Osteoblast (primary cell): ENCODE measurements around the gene DNM1L. TPM values are rescaled to one million over a fixed set of nuclear protein-coding genes. Genes with fewer than 3 reads are reported as not detected.

Source experiments
- DNase-seq: peaks from one replicate; pipeline ENCODE4 v3.0.0; 2011; ENCODE audit warnings: low spot score, mixed read lengths; ENCODE audit not compliant: insufficient read length; ENCODE audit errors: missing footprints
- H2AFZ ChIP-seq: 2 replicates; pipeline ENCODE4 v1.6.0; 2011; ENCODE audit warnings: mild to moderate bottlenecking, low read length
- H3K27ac ChIP-seq: 2 replicates; pipeline ENCODE4 v1.5.1; 2011; ENCODE audit warnings: mild to moderate bottlenecking, low read depth, low read length, moderate library complexity
- H3K27me3 ChIP-seq: 2 replicates; pipeline ENCODE4 v1.6.0; 2012; ENCODE audit warnings: mild to moderate bottlenecking, control low read depth, inconsistent platforms, low read length, moderate library complexity; ENCODE audit not compliant: insufficient read depth
- H3K36me3 ChIP-seq: 2 replicates; pipeline ENCODE4 v1.5.1; 2011; ENCODE audit warnings: mild to moderate bottlenecking, low read length, control low read depth, moderate library complexity; ENCODE audit not compliant: insufficient read depth
- H3K4me1 ChIP-seq: 2 replicates; pipeline ENCODE4 v1.5.1; 2011; ENCODE audit warnings: mild to moderate bottlenecking, low read length, control low read depth, moderate library complexity; ENCODE audit not compliant: insufficient read depth
- H3K4me2 ChIP-seq: 2 replicates; pipeline ENCODE4 v1.6.0; 2011; ENCODE audit warnings: mild to moderate bottlenecking, low read length; ENCODE audit not compliant: insufficient read depth
- H3K4me3 ChIP-seq: fragments of 200-600 bp; sonication (generic); 3 replicates; pipeline ENCODE4 v1.5.1; 2012; ENCODE audit warnings: mild to moderate bottlenecking, low read length, inconsistent platforms; ENCODE audit not compliant: insufficient read depth
- H3K79me2 ChIP-seq: 2 replicates; pipeline ENCODE4 v1.6.0; 2012; ENCODE audit warnings: mild to moderate bottlenecking, low read length, control low read depth, inconsistent platforms; ENCODE audit not compliant: insufficient read depth
- H3K9me3 ChIP-seq: 2 replicates; pipeline ENCODE4 v1.5.1; 2011; ENCODE audit warnings: low read depth, low read length, control low read depth
- H4K20me1 ChIP-seq: 2 replicates; pipeline ENCODE4 v1.6.0; 2012; ENCODE audit warnings: mild to moderate bottlenecking, low read length, control low read depth; ENCODE audit not compliant: insufficient read depth
- CTCF ChIP-seq: IDR thresholded peaks from 2 replicates; pipeline ENCODE4 v1.5.1; 2011; ENCODE audit warnings: mild to moderate bottlenecking, low read depth, low read length, moderate library complexity; ENCODE audit errors: extremely low read depth
- total RNA-seq: library from RNA; depleted of rRNA; stranded (reverse); fragments of >200 nt; gene quantifications from 2 replicates; pipeline ENCODE4 v1.2.3, GENCODE V29; 2012

The DNM1L gene
- total RNA-seq, 1 donor, result 74.9 TPM

DNA sequence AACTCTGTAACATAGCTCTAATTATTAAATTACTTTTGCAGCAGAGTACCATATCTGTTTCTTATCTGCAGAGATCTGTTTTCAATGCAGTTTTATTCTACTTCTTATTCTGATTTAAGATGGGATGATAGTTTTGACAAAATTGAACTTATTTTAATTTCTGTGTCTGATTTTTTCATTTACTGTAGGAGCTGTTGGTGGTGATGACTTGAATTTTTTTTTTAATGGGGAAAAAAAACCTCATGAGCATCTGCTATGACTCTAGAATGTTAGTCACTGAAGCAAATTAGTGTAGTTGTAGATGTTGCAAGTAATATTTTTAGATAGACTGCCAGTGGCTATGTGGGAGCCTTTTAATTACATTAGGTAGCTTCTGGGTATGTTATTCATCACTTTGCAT is 23.4 kb downstream of the DNM1L start:
- peaks cover 46% of the 10 kb centered on the region for H3K79me2 ChIP-seq
- peaks cover under 1% of the 10 kb centered on the region for H4K20me1 ChIP-seq
- no peaks in the 10 kb centered on the region for H3K4me1 ChIP-seq
- H3K27ac ChIP-seq, result no peak overlapping the region
- no peak for TF ChIP-seq CTCF
- no peak overlapping the region for H3K4me3 ChIP-seq
- peaks cover 16% of the 10 kb centered on the region for H3K36me3 ChIP-seq
- no peak overlapping the region for H3K4me2 ChIP-seq
- H3K9me3 ChIP-seq, result no peaks in the 10 kb centered on the region
- H2AFZ ChIP-seq, result no peak overlapping the region
- no peaks in the 10 kb centered on the region for H3K27me3 ChIP-seq
- peak; percentile 66 for DNase-seq

DNA sequence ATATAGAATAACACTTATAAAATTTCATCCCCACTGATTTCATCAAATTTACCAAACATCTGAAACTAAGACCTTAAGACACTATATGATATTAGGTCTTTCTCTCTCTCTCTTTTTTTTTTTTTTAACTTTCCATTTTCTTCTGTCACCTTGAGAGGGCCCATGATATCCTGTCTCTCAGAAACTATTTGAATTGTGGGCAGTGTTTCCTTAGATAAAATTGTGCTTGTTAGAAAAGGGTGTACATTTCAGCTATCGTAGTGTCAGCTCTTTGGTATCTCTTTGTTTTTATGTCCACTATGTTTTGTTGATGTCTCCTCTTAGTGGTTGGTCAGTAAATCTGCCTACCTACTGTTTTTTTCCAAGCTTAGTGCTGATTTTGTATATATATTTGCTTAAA is 23.8 kb downstream of the DNM1L start:
- no peak overlapping the region for H3K27ac ChIP-seq
- H3K9me3 ChIP-seq, result no peaks in the 10 kb centered on the region
- no peak overlapping the region for H2AFZ ChIP-seq
- H3K27me3 ChIP-seq, result no peaks in the 10 kb centered on the region
- H3K4me1 ChIP-seq, result no peaks in the 10 kb centered on the region
- peaks cover 16% of the 10 kb centered on the region for H3K36me3 ChIP-seq
- H3K4me3 ChIP-seq, result no peak overlapping the region
- H4K20me1 ChIP-seq, result no peaks in the 10 kb centered on the region
- DNase-seq, result no peak
- H3K79me2 ChIP-seq, result peaks cover 42% of the 10 kb centered on the region
- H3K4me2 ChIP-seq, result no peak overlapping the region
- TF ChIP-seq CTCF, result no peak

GRCh38 chr12:32705783-32706182 is 26.7 kb downstream of the DNM1L start:
- Histone ChIP-seq H3K27ac (no peak overlapping the region), H3K79me2 (peaks cover 16% of the 10 kb centered on the region), H3K27me3 (no peaks in the 10 kb centered on the region), H3K4me1 (no peaks in the 10 kb centered on the region), H3K4me3 (no peak overlapping the region), H2AFZ (no peak overlapping the region), H3K36me3 (peaks cover 22% of the 10 kb centered on the region), H4K20me1 (no peaks in the 10 kb centered on the region), H3K4me2 (no peak overlapping the region), H3K9me3 (no peaks in the 10 kb centered on the region)
- DNase-seq, result no peak
- no peak for TF ChIP-seq CTCF

DNA sequence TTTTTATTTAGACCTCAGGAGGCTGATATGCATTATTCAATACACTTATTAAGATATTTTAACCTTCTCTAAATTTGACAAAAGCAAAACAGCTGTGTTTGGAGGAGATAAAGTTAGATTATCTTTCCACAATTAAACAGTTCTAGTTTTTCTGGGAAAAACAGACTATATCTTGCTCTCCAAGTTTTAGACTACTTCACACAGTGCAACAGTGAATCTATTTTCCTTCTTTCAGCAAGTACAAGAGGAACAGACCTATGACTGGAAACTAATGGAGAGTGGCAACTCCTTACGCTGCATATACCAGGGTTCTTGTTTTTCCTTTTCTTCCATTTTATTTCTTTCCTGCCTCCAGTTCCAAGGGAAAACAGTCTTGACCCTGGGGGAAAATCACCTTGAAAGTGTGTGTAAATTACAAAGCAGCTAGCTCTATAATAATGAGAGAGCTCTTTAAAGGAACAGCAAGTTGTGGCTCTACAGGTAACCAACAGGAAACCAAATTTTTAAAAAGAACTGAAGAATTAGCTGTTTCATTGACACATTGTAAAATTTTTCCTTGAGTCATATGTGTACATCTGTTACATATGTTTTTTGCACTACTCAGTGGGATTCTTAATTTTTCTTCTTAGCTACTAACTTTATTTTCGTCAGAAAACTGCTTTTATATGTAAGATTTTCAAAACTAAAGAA is 27.4 kb downstream of the DNM1L start:
- no peaks in the 10 kb centered on the region for H3K9me3 ChIP-seq
- H3K79me2 ChIP-seq, result peaks cover 12% of the 10 kb centered on the region
- no peak for DNase-seq
- no peak overlapping the region for H3K4me3 ChIP-seq
- H3K27ac ChIP-seq, result no peak overlapping the region
- H2AFZ ChIP-seq, result no peak overlapping the region
- H3K27me3 ChIP-seq, result no peaks in the 10 kb centered on the region
- no peak for TF ChIP-seq CTCF
- H3K4me1 ChIP-seq, result no peaks in the 10 kb centered on the region
- H3K4me2 ChIP-seq, result no peak overlapping the region
- peaks cover 24% of the 10 kb centered on the region for H3K36me3 ChIP-seq
- no peaks in the 10 kb centered on the region for H4K20me1 ChIP-seq
